HL-60/S4 (cell line): Measurements from ENCODE around the gene TAF6L.
"Not testable (repeated sequence)": the region's sequence is repeated elsewhere in the genome, so short reads cannot be mapped to it uniquely, and the experiment has no call there.

Experiments
- in situ Hi-C: fragments of 300-500 bp; cut with MboI; formaldehyde crosslinking; loops from 2 replicates; pipeline ENCODE4 v1.14.3; 2022; ENCODE audit warnings: low sequenced_read_pairs

The TAF6L gene, protein sequence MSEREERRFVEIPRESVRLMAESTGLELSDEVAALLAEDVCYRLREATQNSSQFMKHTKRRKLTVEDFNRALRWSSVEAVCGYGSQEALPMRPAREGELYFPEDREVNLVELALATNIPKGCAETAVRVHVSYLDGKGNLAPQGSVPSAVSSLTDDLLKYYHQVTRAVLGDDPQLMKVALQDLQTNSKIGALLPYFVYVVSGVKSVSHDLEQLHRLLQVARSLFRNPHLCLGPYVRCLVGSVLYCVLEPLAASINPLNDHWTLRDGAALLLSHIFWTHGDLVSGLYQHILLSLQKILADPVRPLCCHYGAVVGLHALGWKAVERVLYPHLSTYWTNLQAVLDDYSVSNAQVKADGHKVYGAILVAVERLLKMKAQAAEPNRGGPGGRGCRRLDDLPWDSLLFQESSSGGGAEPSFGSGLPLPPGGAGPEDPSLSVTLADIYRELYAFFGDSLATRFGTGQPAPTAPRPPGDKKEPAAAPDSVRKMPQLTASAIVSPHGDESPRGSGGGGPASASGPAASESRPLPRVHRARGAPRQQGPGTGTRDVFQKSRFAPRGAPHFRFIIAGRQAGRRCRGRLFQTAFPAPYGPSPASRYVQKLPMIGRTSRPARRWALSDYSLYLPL

DNA sequence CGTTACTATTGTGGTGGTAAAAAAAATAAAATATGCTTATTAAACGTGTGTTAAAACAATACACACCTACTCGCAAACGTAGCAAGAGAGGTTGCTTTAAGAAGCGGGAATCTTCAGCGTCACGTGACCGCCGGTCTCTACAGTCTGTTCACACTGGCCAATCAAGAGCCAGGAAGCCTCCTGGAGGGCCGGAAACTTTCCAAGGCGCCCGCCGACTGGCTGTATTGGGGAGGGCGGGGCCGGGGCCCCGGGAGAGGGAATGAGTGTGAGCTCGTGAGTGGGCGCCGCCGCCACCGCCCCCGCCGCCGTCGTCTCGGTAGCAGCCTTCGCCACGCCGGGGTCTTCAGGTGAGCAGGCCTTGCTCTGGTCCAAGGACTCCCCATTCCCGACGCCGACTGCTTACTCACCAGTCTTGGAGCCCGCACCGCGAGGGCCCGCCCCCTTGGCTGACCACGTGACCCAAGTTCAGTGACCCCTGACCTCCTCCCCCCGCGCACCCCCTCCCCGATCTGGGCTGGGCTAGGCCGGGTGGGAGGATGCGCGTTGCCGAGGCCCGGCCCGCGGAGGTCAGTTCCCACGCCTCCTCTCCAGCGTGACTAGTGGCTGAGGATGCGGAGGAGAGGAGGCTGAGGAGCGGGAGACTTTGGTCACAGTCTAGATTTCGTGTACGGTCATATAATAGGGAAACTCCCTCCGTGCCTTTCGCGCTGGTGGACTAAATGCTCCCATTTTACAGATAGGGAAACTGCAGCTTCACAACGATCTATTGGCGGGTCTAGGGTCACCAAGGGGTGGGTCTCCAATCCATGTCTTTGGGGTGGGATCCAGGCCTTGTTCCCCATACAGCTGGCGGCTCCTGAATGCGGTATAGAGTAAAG lies at the start of gene TAF6L:
Gene TAF6L, plus strand, starts transcription at position 253 of the 878 bp plus-strand sequence. CDS start 4,388 bp downstream, outside the sequence.
- in situ Hi-C loops = no loop called here

DNA sequence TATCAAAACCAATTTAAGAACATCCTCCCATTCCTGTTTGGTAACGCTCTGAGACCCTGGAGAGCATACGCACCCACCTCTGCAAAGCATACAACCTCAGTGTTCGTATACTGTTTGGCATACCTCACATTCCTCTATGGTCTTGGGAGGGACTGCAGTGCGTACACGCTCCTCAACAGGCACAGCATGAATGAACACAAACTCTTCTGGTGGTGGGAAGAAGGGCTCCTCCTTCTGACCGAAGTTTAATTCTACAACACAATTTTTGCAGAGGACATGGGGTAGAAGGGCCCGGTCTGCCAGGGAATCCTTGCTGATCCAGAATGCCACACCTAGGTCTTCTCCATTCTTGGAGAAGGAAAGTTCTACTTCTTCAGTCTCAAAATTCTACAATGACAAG lies 49.2 kb upstream of the TAF6L start:
- in situ Hi-C loops = no loop called here

DNA sequence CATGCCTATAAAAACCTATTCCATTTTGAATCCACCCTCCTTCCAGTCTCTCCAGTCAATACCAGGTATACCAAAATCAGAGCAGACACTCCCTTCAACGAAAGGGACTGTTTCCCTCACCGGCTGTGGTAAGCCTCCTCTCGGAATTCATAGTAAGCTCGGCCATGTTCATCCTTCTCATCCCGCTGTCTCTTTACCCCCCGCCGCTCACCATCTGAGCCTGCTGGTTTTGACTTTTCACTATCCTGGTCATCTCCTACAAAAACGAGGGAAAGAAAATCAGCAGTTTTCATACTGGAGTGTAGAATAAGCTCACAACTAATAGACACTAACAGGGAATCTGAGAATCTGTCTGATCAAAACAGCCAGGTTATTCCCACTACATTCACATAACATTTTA lies 47.0 kb upstream of the TAF6L start:
- in situ Hi-C loops = no loop called here

DNA sequence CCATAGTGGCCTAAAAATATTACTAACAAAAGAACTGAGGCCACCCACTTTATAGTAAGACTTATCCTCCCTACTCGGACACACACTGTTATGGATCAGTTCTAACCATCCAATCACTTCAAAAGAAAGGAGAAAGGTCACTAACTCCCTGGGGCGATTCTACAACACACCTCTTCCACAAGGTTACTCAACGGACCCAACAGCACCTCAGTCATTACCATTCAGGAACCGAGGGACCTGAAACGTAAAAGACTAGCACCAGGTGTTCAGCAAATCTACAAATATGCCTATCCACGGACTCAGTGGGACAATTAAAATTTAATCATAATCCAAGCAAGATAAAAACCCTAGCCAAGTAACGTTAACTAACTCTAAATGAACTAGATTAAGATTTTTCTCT lies 45.5 kb upstream of the TAF6L start:
- in situ Hi-C loops = no loop called here

DNA sequence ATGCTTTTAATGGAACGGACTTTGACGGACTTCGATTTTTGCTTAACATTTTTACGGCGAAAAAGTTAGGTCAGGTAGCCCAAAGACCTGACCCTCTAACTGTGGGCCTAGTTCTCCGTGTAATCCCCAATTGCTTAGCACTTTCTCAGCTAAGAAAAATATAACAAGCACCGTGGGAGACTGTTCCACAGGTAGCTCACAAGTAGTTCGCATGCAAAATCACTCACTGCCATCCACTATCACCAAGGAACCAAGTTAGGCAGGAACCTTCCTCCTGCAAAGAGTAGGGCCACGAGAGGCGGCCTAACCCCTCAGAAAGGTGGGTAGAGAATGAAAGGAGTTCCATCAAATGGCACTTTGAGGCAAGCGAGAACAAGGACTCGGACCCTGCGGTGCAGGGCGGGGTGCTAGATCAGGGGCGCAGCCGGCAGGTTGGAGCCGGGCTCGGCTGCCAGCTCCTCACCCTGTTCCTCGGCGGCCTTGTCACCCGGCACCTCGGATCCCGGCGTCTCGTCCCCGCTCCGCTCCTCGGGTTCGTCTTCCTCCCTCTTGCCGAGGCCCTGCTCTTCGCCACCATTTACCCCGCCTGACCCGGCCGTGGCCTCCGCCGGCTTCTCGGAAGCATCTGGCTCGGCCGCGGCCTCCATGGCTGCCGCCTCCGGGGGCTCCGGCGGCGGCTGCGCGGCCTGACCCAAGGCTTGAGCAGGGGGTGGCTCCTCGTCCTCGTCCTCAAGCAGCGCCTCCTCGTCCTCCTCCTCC lies 44.9 kb upstream of the TAF6L start:
- in situ Hi-C loops = no loop called here

DNA sequence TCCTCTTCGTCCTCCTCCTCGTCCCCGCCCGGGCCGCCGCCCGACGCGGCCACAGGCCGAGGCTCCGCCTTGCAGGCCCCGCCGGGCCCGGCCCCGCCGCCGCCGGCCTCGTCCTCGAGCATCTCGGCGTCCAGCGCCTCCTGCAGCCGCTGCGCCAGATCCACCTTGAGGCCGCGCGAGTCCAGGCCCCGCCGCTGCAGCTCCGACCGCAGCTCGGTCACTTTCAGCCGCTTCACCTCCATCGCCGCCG lies 44.4 kb upstream of the TAF6L start:
- in situ Hi-C loops = no loop called here

DNA sequence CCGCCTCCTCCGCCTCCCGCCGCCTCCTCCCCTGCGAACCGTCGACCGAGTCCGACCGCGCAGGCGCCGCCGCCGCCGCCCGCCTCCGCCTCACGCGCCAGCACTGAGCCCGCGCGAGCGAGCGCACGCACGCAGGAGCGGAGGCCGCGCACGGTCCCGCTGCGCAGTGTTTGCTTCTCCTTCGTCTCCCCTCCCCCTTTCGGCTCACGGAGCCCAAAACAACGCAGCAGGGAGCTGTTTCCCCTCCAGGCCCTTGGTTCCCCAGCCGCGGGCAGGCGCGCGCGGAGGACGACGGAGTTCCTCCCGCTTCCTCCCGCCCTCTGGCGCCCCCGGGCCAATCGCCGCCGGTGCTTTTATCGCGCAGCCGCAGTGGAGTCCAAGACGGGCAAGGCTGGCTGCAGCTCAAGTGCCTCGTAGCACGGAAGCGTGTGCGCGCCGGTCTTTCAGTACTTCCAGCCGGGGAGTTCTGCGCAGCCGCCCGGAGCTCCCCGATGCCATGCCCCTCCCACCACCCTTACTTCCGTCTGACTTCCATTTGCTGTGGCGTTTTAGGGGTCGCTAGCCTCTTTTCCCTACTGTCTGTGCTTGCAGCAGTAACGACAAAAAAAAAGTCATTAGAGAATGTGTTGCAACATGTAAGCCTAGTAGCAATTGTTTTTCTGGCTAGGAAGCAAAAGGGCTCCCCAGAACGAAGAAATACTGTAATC lies 43.9 kb upstream of the TAF6L start, which contains the start of gene HNRNPUL2:
Gene HNRNPUL2, minus strand, starts transcription at position 293 of the 707 bp plus-strand sequence. CDS start 301 bp downstream, outside the sequence.
- in situ Hi-C loops = no loop called here

DNA sequence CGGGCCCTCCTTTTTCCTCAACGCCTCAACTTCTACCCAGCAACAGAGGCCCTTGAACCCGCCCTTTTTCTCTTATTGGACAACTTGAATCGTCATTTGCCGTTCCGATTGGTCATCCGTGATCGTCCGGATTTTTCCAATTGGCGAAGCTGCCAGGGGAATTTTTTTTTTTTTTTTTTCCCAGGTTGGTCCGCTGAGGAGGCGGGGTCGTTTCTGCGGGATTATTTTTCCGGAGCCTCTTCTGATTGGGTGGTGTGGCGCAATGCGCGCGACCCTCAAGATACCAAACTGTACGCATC lies 43.4 kb upstream of the TAF6L start:
- in situ Hi-C loops = no loop called here

DNA sequence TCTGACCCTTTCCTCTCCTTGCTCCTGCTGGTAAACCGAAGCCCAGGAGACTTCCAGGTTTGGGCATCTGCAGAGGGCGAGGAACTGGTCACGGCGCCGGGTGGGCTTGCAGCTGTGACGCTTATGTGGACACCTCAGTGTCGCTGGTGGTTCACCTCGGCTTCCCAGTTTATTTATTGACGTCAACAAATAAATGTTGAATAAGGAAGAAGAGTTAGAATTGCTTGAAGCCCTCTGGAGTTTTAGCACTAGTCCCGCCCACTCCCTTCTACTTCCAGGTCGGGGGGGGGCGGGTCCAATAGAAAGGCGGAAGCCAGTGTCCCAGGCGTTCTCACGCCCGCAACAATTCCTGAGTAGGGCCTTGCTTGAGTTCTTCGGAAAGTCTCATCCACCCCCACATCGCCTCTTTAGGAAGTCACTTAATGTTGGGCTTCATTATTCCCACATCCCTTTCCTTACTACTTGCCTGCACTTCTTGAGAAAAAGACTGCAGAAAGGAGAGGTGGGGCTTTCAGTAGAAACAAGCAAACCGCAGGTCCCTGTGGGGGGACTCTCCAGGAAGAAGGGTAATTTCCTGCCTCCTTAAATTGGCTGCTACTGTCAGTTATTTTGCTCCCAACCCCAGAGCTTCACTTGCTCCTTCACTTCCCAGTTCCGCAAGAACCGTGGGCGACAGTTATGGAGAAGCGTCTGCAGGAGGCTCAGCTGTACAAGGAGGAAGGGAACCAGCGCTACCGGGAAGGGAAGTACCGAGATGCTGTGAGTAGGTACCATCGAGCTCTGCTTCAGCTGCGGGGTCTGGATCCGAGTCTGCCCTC lies 42.8 kb upstream of the TAF6L start, which contains the start of gene TTC9C:
Gene TTC9C, plus strand, starts transcription at position 316 of the 818 bp plus-strand sequence. Its CDS starts 363 bp downstream, at position 679.
- in situ Hi-C loops = no loop called here

DNA sequence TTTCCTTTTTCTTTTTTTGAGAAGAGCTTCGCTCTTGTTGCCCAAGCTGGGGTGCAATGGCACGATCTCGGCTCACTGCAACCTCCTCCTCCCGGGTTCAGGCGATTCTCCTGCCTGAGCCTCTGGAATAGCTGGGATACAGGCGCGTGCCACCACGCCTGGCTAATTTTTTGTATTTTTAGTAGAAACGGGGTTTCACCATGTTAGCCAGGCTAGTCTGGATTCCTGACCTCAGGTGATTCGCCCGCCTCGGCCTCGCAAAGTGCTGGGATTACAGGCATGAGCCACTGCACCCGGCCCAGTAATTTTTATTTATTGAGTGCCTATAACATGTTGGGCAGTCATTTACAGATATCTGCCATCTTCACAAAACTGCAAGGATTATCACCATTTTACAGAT lies 41.1 kb upstream of the TAF6L start:
- in situ Hi-C loops = not testable (repeated sequence)

DNA sequence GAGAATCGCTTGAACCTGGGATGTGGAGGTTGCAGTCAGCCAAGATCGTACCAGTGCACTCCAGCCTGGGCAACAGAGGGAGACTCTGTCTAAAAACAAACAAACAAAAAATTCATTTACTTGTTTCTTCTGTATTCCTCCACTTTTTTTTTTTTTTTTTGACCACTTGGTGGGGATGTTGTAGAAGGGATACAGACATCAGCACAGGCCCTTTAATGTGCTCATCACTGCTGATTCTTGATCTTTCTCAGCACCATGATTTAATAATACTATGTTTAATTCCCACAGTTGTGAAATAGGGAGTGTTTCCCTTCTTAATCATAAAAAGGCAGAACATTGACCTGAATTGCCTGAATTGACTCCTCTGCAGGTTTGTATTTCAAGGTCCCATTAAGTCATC lies 38.4 kb upstream of the TAF6L start:
- in situ Hi-C loops = no loop called here

DNA sequence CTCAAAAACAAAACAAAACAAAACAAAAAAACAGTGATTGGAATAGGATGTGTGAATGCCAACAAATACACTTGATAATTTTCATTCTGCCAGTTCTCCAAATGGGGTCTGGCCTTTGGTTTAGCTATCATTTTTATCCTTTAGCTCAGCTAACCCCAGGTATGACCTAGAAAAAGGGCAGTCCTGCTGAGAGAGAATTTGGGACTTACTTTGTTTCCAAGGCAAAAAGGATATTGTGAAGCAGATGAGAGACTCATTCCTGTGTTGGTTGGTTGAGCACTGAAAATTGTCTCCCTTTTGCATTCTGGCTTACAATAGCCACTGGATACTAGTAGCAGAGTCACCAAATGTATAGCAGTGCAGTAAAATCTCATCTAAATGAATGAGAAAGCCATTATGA lies 34.0 kb upstream of the TAF6L start:
- in situ Hi-C loops = no loop called here

DNA sequence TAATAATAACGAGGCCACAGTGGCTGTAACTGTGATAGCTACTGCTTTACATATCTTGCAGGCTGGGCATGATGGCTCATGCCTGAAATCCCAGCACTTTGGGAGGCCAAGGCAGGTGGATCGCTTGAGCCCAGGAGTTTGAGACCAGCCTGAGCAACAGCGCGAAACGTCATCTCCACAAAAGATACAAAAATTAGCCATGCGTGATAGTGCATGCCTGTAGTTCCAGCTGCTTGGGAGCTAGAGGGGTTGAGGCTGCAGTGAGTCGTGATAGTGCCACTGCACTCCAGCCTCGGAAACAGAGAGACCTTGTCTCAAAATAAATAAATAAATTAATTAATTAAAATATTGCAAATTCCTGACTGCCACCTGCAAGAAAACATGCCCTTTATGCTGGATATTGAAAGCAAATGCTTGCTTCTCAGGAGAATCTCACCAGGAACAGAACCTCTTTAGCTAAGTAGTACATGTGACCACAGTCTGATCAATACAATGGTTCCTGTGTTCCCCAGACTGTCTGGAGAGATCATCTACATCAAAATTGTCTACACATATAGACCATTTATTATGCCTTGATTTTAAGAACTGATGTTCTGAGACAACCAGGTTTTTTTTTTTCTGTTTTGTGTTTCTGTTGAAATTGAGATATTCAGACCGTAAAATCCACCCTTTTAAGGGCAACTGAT lies 23.6 kb upstream of the TAF6L start:
- in situ Hi-C loops = no loop called here

DNA sequence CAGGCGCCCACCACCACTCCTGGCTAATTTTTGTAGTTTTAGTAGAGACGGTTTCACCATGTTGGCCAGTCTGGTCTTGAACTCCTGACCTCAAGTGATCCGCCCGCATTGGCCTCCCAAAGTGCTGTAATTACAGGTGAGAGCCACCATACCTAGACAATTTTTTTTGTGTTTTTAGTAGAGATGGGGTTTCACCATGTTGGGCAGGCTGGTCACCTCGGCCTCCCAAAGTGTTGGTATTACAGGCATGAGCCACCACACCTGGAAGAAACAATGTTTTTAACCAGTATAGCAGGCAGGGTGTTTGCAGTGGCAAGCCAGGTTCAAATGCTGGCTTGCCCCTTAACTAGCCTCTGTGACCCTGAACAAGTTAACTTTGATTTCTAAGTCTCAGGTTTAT lies 21.3 kb upstream of the TAF6L start:
- in situ Hi-C loops = not testable (repeated sequence)

DNA sequence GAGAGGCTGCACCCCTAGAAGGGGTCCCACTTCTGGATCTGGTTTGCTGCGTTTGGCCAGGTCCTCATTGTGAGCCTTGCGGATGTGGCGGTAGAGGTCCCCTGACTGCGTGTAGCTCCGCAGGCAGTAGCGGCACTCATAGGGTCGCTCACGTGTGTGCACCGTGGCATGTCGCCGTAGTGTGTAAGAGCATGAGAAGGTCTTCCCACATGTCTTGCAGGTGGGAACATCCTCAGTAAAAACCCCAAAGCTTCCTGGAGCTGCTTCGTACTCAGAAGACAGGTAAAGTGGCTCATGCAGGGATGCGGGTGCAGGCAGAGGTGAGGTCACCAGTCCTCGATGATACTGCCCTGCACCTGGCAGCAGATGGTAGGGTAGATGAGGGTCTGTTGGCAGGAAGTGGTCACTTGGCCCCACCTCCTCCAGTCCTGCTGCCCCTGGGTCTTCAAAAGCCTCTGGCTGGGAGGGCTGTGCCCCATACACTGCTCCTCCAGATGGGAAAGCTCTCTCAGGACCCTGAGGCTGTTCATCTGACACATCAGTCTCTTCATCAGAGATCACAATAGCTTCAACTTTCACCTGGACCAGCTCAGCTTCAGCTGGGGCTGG lies 18.9 kb upstream of the TAF6L start:
- in situ Hi-C loops = no loop called here

DNA sequence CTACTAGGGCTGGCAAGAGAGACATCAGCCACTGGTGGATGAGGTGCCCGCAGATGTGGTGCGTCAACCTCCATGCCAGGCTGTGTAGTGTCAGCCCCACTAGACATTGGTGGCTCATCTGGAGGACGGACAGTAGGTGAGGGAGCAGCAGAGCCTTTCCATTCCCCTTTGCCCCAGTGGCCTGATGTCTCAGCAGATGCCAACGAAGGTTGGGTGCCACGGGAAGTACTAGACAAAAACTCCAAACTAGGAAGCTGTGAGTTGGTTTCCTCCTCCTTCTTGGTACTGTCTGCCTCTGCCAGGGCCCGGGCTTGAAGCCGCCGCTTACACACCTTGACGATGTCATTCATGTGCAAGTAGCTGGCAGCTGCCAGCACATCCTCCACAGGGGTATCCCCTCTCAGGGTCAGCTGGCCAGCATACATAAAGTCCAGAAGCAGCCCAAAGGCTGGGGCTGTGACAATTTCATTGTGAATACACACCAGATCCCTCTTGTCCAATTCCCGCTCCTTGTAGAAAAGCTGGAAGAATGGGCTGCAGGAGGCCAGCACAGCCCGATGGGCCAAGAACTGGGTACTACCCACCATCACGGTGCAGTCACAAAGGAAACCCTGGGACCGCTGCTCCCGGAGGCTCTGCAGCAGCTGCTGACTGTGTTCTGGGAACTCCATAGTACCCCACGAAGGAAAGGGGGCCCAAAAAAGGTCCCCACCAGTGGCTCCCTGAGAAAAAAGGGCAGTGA lies 18.0 kb upstream of the TAF6L start:
- in situ Hi-C loops = no loop called here

DNA sequence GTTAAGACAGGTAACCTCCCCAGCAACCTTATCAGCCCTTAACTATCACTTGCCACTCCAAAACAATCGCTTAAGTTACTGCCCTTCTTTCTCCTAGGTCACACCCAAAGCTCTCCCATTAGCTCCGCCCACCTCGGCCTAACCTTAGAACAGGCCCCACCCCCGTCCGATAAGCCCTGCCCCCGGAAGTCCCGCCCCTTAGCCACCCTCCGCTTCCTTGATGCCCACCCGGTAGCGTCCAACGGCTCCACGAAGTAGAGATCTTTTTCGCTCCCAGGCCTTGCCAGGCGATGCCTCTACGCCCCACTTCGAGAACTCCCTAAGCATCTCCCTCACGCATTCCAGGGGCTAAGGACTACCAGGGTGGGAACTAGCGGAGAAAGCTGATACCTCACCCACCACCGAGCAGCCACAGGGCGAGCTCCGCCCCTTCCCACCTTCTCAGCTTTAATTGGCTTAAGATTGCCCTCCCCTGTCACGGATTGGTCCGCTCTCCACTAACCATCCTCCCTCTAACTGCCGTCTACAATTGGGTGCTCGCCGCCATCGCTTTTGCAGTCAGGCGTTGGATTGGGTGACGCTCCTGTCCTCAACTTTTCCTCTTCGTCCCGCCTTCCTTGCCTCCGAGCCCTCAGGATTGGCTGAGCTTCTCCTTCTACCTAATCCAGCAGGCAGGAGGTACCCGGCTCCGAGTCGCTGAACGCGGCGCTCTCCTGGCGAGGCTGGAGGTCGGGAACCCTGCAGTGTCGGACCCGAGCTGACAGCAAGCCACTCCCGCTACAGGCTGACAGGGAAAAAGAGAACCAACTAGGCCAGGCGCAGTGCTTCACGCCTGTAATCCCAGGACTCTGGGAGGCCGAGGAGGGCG lies 17.2 kb upstream of the TAF6L start, which contains the start of gene ZBTB3:
Gene ZBTB3, minus strand, starts transcription at position 425 of the 868 bp plus-strand sequence. CDS start 496 bp downstream, outside the sequence.
- in situ Hi-C loops = no loop called here
